ENCODE results near the gene ASCL2.
A peak's percentile ranks its signal among the peaks of the same experiment; 100 is the strongest.

Gene ASCL2

DNA sequence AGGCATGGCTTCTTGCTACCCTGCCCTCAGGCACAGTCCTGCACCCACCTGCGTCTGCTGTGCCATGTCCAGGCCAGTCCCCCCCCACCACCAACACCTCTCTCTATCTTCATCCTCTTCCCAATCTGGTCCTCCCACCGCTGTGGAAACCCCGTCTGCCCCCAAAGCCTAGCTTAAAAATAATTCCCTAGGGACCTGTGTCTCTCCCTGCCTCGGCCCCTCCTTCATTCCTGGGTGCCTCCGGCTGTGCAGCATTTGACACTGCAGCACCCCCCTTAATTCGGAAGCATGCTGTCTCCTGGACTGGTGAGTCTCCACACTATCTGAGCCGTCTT lies 2.5 kb upstream of the ASCL2 start:
- no peak for DNase-seq (ENCODE audit: low read depth in 2 of 2)

- DNase-seq (ENCODE audit: low read depth in 2 of 2) = no peak
Measured at GRCh38 chr11:2272228-2272945, 2.0 kb upstream of the ASCL2 start.

- no peak for DNase-seq (ENCODE audit: low read depth in 2 of 2)
Measured at GRCh38 chr11:2271327-2272227, 1.2 kb upstream of the ASCL2 start.

GRCh38 chr11:2271077-2271326 lies 614 bp upstream of the ASCL2 start:
- DNase-seq (ENCODE audit: low read depth in 2 of 2) = no peak

DNA sequence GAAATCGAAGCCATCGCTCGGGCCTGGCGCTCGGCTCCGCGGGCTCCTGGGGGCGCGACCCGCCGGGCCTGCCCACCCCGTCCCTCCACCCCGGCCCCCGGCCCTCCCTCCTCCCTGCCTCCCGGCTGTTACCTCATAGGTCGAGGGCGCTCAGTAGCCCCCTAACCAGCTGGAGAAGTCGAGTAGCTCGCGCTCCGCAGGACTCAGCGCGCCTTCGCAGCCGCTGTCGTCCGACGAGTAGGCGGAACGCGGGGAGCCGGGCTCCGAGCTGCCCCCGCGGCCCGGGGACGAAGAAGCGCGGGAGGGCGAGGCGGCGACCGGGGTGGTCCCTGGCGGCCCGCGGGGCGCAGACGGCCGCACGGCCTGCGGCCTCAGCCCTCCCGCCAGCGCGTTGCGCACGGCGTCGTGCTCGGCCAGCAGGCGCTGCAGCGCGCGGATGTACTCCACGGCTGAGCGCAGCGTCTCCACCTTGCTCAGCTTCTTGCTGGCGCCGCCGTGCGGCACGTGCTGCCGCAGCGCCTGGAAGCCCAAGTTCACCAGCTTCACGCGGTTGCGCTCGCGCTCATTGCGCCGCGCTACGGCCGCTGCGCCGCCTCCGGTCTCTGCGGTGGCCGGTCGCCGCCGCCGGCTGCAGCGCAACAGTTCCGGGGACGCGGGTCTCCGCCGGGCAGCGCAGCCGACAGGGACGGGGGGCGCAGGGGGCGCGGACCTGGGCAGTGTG lies 627 bp downstream of the ASCL2 start:
- DNase-seq (ENCODE audit: low read depth in 2 of 2) = peak; percentile 4 to 7

DNA sequence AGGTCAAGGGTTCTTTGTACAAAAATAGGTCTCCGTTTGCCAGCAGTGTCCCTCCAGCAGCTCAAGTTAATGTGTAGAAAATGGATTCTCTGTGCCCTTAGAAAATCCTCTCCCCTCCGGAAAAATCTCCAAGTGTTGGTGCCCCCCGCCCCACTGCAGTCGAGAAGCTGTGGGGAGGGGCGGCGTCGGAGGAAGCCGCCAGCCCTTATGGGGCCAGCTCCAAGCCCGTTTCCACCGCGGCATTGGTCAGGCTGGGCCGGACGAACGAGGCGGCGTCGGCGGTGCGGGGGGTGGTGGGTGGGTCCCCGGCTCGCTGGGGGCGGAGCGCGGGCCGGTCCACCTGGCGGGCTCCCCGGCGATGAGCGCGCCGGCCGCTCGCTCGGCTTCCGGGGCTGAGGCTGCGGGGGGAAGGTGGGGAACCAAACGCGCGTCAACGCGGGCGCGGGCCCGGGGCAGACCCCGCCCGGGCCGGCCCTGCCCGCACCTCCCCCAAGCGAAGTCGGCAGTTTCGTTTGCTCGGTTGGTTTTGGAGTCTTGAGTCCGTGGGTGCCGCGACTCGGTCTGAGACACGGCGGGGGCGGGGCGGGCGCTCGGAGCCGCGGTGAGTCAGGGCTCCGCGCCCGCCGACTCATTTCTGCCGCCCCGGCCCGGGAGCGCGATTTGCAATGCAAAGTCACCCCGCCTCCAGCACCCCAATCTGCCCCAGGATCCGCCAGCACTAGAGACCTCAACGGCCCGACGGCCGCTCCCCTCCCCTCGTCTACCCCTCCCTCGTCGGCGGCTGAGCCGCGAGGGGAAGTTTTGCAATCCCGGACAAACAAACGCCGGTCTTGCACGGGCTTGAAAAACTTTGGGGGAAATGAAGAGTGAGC lies 1.4 kb downstream of the ASCL2 start:
- no peak for DNase-seq (ENCODE audit: low read depth in 2 of 2)

GRCh38 chr11:2267851-2268728 lies 2.3 kb downstream of the ASCL2 start:
- DNase-seq (ENCODE audit: low read depth in 2 of 2) = no peak

DNA sequence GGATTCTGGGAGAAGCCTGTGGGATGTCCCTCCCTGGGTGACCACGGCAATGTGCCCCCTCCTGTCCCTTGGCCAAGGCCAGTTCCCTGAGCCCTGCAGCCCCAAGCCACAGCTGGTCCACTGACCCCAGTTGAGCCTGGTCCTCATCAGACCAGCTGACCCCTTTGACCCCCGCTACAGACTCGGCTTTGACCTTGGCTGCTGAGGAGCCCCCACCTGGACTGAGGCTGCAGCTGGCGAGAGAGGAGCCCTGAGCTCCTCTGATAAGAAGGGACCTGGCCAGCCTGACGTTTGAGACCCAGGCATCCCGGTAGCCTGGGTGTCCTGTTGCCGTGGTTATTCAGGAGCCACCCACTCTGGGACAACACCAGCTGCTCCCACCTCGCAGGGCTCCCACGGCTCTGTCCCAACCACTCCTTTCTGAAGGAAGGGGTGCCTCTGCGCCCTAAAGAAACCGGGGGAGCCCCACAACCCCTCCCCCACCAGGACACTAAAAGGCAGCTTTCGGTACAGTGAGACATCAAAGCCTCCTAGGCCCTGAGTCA lies 3.0 kb downstream of the ASCL2 start:
- DNase-seq (ENCODE audit: low read depth in 2 of 2) = no peak

DNA sequence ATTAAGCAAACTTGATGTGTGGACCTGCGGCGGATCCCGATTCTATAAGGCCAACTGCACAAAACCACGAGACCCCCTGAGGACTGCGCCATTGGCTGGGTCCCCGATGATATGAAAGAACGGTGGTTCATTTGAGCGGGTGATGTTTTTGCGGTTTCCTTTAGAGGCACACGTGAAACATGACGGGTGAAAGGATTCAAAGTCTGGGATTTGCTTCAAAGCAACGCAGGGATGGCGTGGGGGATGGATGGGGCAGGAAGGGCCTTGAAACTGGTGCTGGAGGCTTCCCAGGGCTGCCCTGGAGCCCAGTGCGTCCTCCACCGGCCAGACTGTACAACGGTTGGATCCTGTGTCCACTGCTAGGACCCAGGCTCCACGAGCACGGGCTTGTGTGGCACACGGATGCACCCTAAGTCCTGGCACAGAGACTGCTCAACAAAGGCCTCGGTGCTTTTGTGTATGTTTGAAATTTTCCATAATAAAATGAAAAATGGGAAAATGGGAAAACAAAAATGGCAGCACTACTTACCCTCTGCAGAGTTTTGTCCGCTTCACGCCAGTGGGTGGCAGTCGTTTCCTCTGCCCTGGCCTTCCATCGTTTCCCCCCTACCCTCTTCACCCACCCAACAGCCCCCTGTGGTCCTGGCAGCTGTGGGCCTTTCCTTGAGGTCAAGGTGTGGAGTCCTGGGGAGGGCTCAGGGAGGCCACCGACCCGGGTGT lies 3.6 kb downstream of the ASCL2 start:
- DNase-seq (ENCODE audit: low read depth in 2 of 2) = no peak

DNA sequence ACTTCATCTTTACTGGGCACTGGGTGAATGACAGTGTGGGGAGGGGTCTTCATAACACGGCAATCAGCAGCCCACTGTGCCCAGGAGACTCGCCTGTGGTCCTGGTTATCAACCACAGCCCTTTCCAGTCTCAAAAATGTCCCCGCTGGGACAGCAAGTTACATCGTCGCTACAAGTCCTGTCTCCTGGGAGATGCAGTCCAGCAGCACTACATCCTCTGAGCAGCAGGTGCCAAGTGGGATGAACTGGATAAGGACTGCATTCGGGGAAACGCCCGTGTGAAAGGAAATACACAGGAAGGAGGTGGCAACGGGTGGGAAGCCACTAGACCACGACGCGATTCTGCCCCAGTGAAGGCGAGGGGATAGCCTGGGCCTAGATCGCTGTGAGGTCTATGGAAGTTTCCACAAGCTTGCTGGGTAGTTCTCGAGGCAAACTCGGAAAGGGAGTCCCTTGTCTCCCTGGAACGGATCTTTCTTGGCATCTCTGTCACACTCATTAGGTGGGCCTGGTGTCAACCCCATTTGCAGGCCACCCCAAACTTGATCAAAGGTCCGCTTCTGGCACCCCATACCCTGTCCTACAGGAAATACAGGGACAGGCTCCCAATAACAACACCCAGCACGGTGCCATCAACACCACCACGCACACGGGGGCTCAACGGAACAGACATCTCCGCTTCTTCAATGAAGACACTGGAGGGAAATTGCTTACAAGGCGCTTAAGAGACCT lies 4.4 kb downstream of the ASCL2 start:
- no peak for DNase-seq (ENCODE audit: low read depth in 2 of 2)

- no peak for DNase-seq (ENCODE audit: low read depth in 2 of 2)
Measured at GRCh38 chr11:2265396-2265795, 5.0 kb downstream of the ASCL2 start.

DNA sequence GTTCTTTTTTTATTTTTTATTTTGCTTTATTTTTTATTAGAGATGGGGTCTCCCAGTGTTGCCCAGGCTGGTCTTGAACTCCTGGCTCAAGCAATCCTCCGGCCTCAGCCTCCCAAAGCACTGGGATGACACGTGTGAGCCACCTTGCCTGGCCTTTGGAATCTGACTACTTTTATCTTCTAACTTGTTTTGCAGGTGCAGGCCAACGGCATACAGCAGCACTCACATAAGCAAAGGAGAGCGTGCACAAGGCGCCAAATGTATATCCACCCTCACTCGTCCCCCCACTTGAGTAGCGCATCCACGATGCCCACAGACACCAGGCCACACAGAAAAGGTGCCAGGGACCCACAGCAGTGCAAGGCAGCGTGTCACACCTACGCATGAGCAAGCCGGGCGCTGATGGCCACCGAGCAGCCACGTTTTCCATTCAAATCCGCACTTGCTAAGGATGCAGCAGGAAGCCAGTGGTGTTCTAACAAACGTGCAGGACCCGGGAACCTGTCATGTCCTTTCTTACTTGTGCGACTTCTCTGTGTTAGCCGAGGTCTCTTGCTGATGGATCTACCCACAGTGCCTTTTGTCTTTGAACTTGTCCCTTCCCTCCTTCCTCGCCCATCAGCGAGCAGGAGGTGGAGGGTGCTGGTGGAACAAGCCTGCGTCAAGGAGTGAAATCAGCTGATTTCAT lies 5.9 kb downstream of the ASCL2 start:
- DNase-seq (ENCODE audit: low read depth in 2 of 2) = no peak

GRCh38 chr11:2263724-2264360 lies 6.5 kb downstream of the ASCL2 start:
- no peak for DNase-seq (ENCODE audit: low read depth in 2 of 2)

GRCh38 chr11:2263071-2263565 lies 7.3 kb downstream of the ASCL2 start:
- no peak for DNase-seq (ENCODE audit: low read depth in 2 of 2)

DNA sequence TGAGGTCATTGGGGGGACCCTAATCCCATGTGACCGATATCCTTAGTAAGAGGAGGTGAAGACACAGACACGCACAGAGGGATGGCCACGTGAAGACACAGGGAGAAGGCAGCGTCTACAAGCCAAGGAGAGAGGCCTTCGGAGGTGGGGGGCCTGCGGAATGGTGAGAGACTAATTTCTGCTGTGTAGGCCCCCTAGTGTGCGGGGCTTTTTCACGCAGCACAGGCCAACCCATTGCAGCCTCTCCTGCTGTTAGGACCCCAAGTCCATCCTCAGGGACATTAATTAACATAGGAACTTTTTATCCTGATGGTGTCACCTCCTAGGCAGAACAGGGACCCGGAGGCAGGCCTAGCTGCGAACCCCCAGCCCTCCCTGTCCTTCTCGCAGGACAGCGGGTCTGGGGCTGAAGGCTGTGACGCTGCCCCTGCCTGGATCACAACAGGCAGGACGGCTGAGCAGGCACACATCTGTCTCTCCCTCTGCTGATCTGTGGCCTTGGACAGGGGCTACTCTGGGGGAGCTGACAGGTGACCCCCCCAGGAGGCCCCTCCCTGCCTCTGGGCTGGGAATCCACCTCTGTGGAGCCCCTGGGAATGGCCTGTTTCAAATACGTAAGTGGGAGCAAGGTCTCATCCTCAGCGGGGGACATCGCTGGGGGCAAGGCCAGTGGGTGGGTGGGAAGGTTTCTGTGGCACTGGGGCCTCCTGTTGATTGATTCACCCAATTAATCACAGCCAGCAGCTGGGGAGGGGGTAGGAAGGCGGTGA lies 7.9 kb downstream of the ASCL2 start:
- DNase-seq (ENCODE audit: low read depth in 2 of 2) = no peak

GRCh38 chr11:2261436-2262230 lies 8.8 kb downstream of the ASCL2 start:
- DNase-seq (ENCODE audit: low read depth in 2 of 2) = no peak

Measured in fibroblast of skin of left biceps (primary cell).